HEK293T (cell line): ENCODE results near the gene FTCDNL1.

ENCODE experiments used
- CTCF ChIA-PET: fragments of 350-600 bp; formaldehyde crosslinking; extraction: SDS; loops from one replicate; lab custom pipeline; 2021; ENCODE audit warnings: antibody characterized with exemption, inconsistent platforms; lab: Yijun Ruan, JAX
- POLR2A ChIA-PET: fragments of 350-600 bp; formaldehyde crosslinking; extraction: SDS; loops from one replicate; lab custom pipeline; 2020; ENCODE audit warnings: antibody characterized with exemption, inconsistent platforms; lab: Yijun Ruan, JAX
- DNase-seq: peaks from one replicate; pipeline ENCODE4 v3.0.0; 2012; ENCODE audit warnings: mixed read lengths; ENCODE audit errors: extremely low spot score
- ARNT ChIP-seq: fragments of 450-650 bp; IDR thresholded peaks from 2 replicates; pipeline ENCODE4 v1.6.1; 2017; ENCODE audit warnings: mild to moderate bottlenecking
- BHLHE40 ChIP-seq: fragments of 450-650 bp; IDR thresholded peaks from 2 replicates; pipeline ENCODE4 v1.6.1; 2016; ENCODE audit warnings: mild to moderate bottlenecking, moderate library complexity, borderline replicate concordance
- CTBP1 ChIP-seq: fragments of 450-650 bp; IDR thresholded peaks from 2 replicates; pipeline ENCODE4 v1.6.1; 2016; ENCODE audit warnings: borderline replicate concordance
- ELF4 ChIP-seq: fragments of 450-650 bp; IDR thresholded peaks from 2 replicates; pipeline ENCODE4 v1.6.1; 2017; ENCODE audit warnings: antibody characterized with exemption
- FOXA1 ChIP-seq: fragments of 450-650 bp; IDR thresholded peaks from 2 replicates; pipeline ENCODE4 v1.6.1; 2016; ENCODE audit warnings: mild to moderate bottlenecking
- FOXK2 ChIP-seq: fragments of 450-650 bp; IDR thresholded peaks from 2 replicates; pipeline ENCODE4 v1.6.1; 2016; ENCODE audit warnings: mild to moderate bottlenecking
- FOXM1 ChIP-seq: fragments of 450-650 bp; IDR thresholded peaks from 2 replicates; pipeline ENCODE4 v1.6.1; 2017; ENCODE audit warnings: mild to moderate bottlenecking, borderline replicate concordance
- HDGF ChIP-seq: fragments of 450-650 bp; IDR thresholded peaks from 2 replicates; pipeline ENCODE4 v1.6.1; 2017; ENCODE audit warnings: antibody characterized with exemption, borderline replicate concordance
- L3MBTL2 ChIP-seq: fragments of 450-650 bp; conservative IDR thresholded peaks from 2 replicates; pipeline ENCODE4 v1.6.1; 2016; ENCODE audit warnings: mild to moderate bottlenecking
- LEF1 ChIP-seq: fragments of 450-650 bp; IDR thresholded peaks from 2 replicates; pipeline ENCODE4 v1.6.1; 2017; ENCODE audit warnings: mild to moderate bottlenecking, borderline replicate concordance
- NFRKB ChIP-seq: fragments of 450-650 bp; IDR thresholded peaks from 2 replicates; pipeline ENCODE4 v1.6.1; 2016; ENCODE audit warnings: mild to moderate bottlenecking, moderate library complexity
- PKNOX1 ChIP-seq: fragments of 450-650 bp; IDR thresholded peaks from 2 replicates; pipeline ENCODE4 v1.6.1; 2016
- SP1 ChIP-seq: fragments of 450-650 bp; IDR thresholded peaks from 2 replicates; pipeline ENCODE4 v1.6.1; 2017
- SUZ12 ChIP-seq: fragments of 450-650 bp; IDR thresholded peaks from 2 replicates; pipeline ENCODE4 v1.6.1; 2016; ENCODE audit warnings: mild to moderate bottlenecking
- TARDBP ChIP-seq: fragments of 450-650 bp; IDR thresholded peaks from 2 replicates; pipeline ENCODE4 v1.6.1; 2016
- ZNF384 ChIP-seq: fragments of 450-650 bp; IDR thresholded peaks from 2 replicates; pipeline ENCODE4 v1.6.1; 2016

FTCDNL1 gene

GRCh38 chr2:199875400-199875799 lies 24.4 kb upstream of the FTCDNL1 start:
- ChIA-PET POLR2A (no interaction called here), CTCF (no interaction called here)
- DNase-seq: no peak
- no peak for TF ChIP-seq PKNOX1

DNA sequence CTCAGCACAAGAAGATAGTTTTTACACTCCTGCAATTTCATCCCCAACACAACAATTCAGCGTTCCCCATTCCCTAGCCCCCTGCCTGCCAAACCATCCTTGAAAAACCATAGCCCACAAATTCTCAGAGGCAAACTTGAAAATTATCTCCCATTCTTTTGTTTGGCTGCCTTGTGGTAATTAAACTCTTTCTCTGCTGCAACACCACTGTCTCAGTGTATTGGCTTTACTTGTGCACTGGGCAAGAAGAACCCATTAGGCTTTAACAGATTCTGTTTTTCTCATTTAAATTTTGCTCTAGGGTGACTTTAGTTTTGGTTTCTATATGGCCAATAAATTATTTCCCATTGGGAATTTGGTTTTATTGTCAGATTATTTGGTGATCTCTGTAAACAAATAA lies 23.2 kb upstream of the FTCDNL1 start:
- DNase-seq: no peak
- ChIA-PET POLR2A (no interaction called here), CTCF (no interaction called here)
- TF ChIP-seq CTBP1 (no peak), ARNT (no peak), TARDBP (no peak), L3MBTL2 (no peak), FOXA1 (no peak), FOXK2 (no peak), BHLHE40 (no peak), ZNF384 (no peak), HDGF (no peak), SP1 (no peak)

DNA sequence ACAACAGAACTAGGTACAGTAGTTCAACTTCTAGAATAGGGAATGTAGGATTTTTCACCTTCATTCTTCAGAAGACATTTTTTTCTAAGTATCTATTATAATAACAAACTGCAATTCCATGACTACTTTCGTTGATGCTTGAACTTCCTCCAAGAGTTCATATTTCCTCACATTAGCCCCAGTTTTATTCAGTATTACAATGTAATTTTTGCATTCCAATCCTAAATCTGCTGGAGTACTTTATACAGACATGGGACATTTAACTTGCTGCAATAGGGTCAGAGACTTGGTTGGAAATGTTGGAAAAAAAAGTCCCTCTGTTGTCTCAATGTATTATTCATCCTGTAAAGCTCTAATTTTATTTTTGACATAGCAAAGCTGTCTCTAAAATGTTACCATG lies 19.6 kb upstream of the FTCDNL1 start:
- CTCF ChIA-PET: no interaction called here
- DNase-seq: no peak
- POLR2A ChIA-PET: no interaction called here
- TF ChIP-seq LEF1: no peak
- TF ChIP-seq ARNT: no peak
- no peak for TF ChIP-seq SP1
- TF ChIP-seq BHLHE40: no peak
- no peak for TF ChIP-seq NFRKB
- no peak for TF ChIP-seq SUZ12
- TF ChIP-seq FOXK2: no peak
- no peak for TF ChIP-seq HDGF
- no peak for TF ChIP-seq PKNOX1
- no peak for TF ChIP-seq ZNF384
- no peak for TF ChIP-seq FOXA1
- no peak for TF ChIP-seq TARDBP

DNA sequence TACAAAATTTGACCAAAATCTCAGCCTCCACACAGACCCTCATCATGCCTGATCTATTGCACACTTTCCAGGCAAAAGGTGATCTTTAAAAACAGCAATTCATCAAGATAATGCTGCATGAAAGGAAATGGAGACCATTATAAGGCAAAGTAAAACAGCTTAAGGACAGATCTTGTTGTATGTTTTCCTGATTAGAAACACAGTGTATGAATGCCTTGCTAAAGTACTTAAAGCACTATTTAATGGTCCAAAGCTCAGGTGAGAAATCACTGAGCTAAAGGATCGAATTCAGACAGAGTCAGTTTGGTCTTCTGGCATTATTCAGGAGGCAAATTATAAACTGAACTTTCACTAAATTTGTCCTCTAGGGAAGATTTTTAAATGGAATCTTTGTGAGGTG lies 18.7 kb upstream of the FTCDNL1 start:
- TF ChIP-seq CTBP1 (no peak), L3MBTL2 (no peak), ARNT (no peak), SUZ12 (no peak), TARDBP (no peak), FOXM1 (no peak), ELF4 (no peak), HDGF (no peak), PKNOX1 (no peak), ZNF384 (no peak), LEF1 (no peak), FOXA1 (no peak), NFRKB (no peak), BHLHE40 (no peak), SP1 (no peak)
- no peak for DNase-seq
- ChIA-PET POLR2A (no interaction called here), CTCF (interaction anchor here (0.6 to 0.7 kb wide), 2 partner anchors 23 to 432 kb away, joined by 3 read pairs; no protein-coding TSS in a partner anchor)

DNA sequence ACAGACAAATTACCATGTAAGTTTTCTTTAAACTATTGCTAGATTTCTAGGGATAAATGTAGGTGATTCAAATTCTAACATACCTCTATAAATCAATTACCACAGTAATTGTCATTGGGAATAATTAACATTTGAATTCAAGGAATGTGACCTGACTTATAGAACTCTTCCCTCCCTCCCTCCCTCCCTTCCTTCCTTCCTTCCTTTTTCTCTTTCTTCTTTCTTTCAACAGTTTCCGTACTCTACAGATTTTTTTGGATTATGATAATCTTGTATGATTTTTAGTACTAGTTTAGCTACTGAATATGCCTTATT lies 18.2 kb upstream of the FTCDNL1 start:
- CTCF ChIA-PET: no interaction called here
- no peak for TF ChIP-seq CTBP1
- TF ChIP-seq ELF4: no peak
- TF ChIP-seq FOXA1: no peak
- no peak for TF ChIP-seq FOXM1
- no peak for TF ChIP-seq SP1
- no peak for TF ChIP-seq FOXK2
- no peak for TF ChIP-seq LEF1
- TF ChIP-seq BHLHE40: no peak
- POLR2A ChIA-PET: no interaction called here
- no peak for DNase-seq

- no peak for TF ChIP-seq ELF4
- no peak for TF ChIP-seq SP1
- no peak for TF ChIP-seq BHLHE40
- no peak for TF ChIP-seq ZNF384
- TF ChIP-seq FOXA1: no peak
- TF ChIP-seq FOXK2: no peak
- TF ChIP-seq CTBP1: no peak
- no peak for TF ChIP-seq TARDBP
- TF ChIP-seq L3MBTL2: no peak
- no peak for TF ChIP-seq LEF1
- TF ChIP-seq HDGF: no peak
- TF ChIP-seq SUZ12: no peak
- TF ChIP-seq FOXM1: no peak
- ChIA-PET CTCF (no interaction called here), POLR2A (no interaction called here)
- DNase-seq: no peak
Observed at GRCh38 chr2:199868431-199869226, 17.6 kb upstream of the FTCDNL1 start.

DNA sequence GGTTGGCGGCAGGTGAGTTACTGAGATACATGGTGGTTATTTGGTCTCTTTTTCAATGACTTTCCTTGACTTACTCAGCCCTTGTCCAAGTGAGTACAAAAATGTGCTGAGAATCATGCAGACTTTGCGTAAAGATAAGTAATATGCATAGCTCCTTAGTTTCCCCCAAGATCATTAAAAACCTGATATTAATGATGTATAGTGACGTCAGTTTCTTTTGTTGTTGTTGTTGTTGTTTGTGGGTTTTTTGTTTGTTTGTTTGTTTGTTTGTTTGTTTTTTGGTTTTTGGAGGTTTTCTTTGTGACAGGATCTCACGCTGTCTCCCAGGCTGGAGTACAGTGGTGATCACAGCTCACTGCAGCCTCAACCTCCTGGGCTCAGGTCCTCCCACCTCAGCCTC lies 14.9 kb upstream of the FTCDNL1 start:
- no peak for DNase-seq
- TF ChIP-seq HDGF: no peak
- no peak for TF ChIP-seq LEF1
- TF ChIP-seq FOXM1: no peak
- TF ChIP-seq L3MBTL2: no peak
- TF ChIP-seq NFRKB: no peak
- no peak for TF ChIP-seq FOXK2
- no peak for TF ChIP-seq SP1
- no peak for TF ChIP-seq ELF4
- no peak for TF ChIP-seq CTBP1
- no peak for TF ChIP-seq ZNF384
- no peak for TF ChIP-seq ARNT
- no peak for TF ChIP-seq FOXA1
- no peak for TF ChIP-seq PKNOX1
- no peak for TF ChIP-seq SUZ12
- POLR2A ChIA-PET: no interaction called here
- CTCF ChIA-PET: no interaction called here
